ENCODE data around the gene PLEKHS1.

Gene PLEKHS1

DNA sequence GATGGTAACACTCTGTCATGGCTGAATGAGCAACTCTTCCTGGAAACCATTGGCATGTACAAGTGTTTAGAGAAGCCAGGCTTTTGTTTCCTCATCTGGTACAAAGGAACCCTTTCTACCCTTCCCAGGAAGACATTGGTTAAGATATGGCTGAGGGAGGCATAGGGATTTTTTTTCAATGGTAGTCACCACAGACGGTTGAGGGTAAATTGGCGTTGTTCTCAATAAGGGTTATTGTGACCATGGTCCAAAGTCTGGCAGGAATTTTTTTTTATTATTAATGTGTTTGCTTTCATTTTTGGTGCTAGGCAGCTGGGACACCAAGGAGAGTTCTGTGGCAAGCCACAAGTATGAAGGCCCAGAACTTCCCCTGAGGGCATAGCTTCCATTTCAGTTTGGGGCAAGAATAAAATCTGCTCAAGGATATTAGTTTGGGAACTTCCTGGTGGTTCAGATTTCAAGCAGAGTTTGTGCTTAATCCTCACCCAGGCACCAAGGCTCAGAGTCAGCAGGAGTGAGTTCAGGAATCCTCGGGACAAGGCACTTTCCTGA is at the start of gene PLEKHS1:
PLEKHS1 (plus strand) TSS at position 502 of the 552 bp plus-strand sequence. CDS start 3,596 bp downstream, outside the sequence.
- DNase-seq (ENCODE audit: low spot score): no peak

DNA sequence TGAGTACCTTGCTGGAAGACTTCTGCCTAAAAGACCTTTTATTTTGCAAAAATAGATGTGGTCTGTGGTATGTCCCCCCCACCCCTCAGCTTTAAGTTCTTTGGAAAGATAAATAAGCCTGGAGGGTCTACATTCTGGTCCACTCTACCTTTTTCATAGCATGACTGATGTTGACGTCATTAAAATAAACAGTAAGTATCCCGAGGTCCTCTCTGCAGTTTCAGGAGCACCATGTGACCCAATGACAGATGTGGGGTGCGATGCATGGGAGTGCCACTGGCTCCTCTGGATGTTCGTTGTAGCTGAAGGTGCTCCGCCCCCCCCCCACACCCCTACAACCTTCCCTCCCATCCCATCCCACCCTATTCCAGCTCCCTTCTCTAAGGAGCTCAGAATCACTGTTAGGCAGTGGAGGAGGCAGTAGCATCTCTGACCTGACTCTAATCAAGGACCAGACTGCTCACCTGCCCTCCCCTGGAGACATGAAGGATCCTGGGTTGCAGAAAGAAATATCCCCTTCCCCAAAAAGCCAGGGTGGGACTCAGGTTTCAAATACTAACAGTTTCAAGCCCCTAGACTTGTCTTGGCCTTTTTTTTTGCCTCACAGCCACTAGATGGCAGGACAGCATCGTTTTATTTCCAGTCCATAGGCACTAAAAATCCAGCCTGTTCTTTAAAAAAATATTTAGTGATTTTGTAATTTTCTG is 46.7 kb upstream of the PLEKHS1 start:
- DNase-seq (ENCODE audit: low spot score): peak; percentile 42

DNA sequence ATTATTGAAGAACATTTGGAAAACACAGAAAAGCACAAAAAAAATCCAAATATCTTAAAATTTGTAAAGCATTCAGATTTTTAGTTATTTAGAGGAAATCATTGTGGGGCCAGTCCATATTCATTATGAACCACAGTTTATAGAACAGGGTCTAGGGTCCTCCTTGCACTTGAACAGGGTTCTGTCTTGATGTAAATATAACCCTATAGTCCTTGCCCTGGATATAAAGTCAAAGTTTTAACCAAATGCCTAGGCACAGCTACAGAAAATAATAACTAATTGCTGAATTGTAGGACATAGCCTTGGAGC is 46.2 kb upstream of the PLEKHS1 start:
- DNase-seq (ENCODE audit: low spot score): no peak

DNA sequence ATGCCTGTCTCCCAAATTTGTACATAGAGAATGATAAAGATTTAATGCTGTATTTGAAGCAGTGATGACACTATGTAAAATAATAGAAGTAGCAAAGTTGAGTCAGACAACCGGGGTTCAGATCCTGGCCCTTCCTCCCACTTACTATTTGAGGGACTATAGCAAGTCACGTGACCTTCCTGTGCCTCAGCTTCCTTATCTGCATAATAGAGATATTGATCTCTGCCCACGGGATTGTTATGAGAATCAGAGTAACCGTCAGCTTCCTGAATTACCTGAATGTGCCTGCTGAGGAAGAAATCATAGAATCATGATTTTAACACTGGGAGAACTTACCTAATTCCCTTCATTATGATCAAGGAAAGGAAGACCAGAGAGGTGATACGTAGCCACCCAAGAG is 44.9 kb upstream of the PLEKHS1 start:
- DNase-seq (ENCODE audit: low spot score): no peak

DNA sequence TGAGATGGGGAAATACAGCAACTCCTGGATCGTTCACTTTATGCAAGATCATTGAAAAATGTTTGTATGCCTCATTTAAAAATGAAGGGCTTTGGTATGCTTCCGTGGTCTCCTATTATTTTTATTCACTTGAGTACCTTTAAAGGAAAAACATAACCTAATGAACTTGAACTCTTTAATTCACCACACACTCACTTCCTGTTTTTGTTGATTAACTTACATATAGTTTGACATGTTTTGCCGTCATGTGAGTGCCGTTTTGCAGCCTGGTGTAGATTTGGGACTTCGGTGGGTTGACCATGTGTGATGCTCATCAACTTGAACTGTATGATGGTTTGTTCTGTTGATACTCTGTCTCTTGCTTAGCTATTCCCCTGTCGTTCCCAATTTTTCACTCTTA is 42.8 kb upstream of the PLEKHS1 start:
- DNase-seq (ENCODE audit: low spot score): no peak

DNA sequence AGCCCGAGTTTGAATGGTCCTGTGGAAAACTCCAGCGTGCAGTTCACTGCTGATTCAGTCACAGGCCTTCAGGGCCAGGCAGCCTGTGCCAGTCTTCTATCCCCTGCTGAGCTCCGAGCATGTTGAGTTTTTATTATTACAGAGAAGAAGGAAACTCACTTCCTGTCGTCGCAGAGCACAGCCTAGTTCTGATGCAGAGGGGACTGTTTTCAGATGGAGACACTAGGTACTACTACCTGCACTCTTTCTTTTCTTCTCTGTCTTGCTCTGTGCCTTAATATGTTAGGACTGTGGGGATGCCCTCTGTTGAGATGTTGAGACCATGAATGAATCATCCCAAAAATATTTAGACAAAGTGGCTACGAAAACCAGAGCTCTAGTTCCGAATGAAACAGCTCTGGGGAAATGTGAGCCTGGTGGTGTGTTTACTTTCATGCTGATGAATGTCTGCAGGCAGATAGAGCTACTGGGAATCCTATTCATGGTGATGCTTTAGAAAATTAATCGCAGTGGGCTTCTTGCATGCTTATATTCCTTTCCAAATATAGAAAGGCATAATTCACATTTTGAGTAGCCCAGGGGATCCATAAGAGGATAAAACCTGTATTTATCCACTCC is 42.2 kb upstream of the PLEKHS1 start:
- no peak for DNase-seq (ENCODE audit: low spot score)

DNA sequence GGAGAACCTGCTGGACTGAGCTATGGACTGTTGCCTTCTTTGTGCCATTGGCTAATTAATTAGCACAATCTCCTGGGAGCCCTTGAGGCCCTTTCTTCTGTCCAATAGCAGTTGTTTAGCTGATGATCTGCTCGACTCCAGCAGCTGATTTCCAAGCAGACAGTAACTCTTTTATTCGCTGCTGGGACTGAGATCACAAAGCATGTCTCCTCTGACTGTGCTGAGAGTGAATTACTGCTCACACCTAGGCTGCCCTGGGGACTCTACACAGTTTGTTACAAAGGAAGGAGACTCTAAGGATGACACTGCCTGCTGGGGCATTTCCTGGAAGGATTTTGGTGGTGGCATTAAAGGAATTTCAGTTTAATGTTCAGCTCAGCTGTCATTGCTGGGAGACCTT is 40.3 kb upstream of the PLEKHS1 start:
- no peak for DNase-seq (ENCODE audit: low spot score)

DNA sequence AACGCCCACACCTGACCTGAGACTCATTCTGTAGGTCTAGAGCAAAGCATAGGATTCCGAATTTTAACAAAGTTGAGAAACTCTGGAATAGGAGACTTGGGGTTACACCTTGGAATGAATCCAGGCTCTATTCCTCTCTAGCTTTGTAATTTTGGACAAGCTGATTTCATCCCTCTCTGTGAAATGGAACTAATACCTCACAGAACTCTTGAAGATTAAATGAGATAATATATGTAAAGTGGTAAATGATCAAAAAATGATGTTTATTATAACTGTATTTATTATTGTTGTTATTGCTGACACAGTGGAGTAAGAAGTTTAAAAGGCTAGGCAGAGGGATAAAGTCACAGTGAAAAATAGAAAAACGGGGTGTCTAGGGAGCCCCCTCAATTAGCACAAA is 39.5 kb upstream of the PLEKHS1 start:
- DNase-seq (ENCODE audit: low spot score): no peak

DNA sequence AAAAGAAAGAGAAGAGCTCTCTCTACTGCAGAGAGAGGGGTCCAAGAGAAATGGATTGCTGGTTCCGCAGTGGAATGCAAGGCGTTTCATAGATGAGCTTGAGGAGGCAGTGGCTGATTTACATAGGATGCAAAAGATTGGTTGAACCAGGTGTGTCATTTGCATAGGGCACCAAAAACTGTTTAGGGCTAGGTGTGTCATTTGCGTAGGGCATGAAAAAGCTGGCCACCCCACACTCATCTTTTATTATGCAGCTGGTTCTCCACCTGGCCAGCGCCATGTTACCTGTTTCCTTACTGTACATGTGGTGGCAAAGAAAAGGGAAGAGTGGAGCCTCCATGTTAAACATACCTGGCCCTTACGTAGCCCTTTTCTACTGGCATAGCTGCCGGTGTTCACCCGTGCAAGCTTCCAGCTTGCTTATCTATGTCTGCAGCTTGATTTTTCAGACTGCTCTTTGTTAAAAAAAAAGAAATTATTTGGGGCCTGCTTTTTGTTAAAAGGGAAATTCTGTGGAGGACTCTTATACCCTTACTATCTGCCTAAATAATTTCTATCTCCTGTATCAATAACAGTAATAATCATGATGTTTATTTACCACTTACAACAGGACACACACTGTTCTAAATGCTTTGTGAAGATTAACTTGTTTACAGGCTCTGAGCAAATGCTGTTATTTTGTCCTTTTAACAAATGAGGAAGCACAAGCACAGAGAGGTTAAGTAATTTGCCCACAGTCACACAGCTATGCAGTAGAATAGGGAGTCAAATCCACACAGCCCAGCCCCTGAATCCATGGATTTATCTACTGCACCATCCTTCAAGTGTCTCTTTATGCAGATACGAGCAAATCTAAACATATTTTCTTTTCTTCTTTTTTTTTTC is 38.5 kb upstream of the PLEKHS1 start:
- no peak for DNase-seq (ENCODE audit: low spot score)

DNA sequence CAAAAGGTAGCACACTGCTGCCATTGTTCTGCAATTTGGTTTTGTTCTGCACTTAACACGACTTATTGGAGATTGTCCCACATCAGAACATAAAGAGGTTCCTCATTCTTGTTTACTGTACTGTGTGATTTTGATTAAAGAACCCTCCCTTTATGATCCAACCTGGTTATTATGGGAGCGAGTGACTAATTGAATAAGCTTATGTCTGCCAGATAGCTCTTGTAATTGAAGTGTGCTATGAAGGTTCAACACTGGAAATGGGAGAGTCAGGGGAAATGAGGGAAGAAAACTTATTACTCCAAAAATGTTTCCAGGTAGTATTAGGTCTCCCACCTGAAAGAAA is 37.9 kb upstream of the PLEKHS1 start:
- no peak for DNase-seq (ENCODE audit: low spot score)

DNA sequence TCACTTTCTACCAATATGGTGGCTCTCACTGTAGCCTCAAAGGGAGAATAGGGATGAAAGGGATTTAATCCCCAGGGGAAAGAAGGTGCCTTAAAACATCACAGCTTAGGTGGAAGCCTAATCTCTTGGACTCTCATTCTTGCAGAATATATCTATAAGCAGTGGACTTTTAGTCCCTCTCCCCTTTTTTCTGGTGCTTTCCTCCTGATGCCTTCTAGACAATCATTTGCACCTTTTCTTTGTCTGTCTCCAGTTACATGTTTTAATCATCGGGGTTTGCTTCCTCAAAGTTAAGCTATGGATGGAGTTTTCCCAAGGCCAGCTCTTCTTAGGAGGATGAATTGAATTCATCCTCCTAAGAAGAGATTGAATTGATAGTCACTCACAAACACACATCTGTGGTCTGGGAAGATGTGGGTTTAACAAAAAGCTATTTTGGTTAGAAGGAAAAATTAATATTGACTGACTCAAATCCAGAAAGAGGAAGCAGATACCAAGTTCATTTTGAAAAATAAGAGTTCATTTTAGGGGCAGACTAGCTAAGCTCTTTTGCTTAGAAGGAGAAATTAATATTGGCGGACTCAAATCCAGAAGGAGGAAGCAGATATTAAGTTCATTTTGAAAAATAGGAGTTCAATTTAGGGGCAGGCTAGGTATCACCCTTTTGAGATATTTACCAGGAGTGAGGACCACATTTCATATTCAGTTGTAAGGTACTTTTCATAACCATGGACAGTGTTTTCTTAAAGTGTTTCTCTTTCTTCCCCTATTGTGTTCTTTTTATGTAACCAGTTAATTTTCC is 35.2 kb upstream of the PLEKHS1 start:
- DNase-seq (ENCODE audit: low spot score): no peak

DNA sequence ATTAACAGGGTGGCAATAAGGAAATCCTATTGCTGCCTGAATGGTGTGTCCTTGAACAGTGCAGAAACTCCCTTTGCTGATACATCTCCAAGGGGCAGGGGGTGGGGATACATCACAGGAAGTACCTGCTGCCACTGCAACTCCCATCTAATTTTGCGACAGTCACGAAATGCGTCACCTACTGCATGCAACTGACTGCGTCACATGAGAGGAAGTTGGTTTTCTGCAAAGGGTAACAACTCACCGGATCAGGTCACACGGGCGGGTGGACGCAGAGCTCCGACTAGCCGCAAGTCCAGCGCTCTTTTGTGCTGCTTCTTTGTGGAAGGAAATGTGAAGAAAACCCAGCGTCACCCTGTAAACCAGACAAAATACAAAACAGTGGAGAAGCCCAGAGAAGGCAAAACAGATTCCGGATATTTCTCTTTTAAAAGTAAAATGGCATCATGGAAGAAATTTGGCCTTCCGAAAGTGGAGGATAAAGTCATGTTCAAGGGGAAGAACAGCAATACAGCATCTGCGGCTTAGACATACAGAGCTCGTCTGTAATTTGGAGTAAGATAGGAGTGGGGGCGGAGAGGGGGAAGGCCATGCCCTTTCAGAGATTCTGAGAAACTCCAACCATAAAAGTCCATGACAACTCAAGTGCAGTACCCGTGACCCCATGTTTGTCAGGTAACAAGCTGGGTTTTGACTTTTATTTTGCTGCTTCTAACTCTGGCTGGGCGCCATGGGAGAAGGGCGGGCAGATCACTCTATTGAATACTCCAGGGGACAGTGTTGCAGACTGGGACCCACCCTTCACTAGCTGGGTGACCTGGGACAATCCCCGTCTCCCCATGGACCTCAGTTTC is 32.3 kb upstream of the PLEKHS1 start:
- DNase-seq (ENCODE audit: low spot score): no peak

DNA sequence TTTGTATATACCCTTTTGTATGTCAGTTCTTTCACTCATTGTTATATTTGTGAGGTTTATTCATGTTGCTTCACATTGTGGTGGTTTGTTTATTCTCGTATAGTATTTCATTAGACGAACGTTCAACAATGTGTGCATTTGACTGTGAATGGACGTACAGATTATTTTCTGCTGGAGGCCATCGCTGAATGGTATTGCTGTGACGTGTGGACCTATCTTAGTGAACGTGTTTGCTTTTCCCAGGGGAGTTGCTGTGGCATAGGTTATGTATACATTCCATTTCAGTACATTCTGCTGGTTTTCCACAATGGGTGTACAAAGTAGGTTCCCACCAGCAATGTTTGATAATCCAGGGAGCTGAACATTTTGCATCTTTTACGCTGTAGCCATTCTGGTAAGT is 31.1 kb upstream of the PLEKHS1 start:
- DNase-seq (ENCODE audit: low spot score): no peak

DNA sequence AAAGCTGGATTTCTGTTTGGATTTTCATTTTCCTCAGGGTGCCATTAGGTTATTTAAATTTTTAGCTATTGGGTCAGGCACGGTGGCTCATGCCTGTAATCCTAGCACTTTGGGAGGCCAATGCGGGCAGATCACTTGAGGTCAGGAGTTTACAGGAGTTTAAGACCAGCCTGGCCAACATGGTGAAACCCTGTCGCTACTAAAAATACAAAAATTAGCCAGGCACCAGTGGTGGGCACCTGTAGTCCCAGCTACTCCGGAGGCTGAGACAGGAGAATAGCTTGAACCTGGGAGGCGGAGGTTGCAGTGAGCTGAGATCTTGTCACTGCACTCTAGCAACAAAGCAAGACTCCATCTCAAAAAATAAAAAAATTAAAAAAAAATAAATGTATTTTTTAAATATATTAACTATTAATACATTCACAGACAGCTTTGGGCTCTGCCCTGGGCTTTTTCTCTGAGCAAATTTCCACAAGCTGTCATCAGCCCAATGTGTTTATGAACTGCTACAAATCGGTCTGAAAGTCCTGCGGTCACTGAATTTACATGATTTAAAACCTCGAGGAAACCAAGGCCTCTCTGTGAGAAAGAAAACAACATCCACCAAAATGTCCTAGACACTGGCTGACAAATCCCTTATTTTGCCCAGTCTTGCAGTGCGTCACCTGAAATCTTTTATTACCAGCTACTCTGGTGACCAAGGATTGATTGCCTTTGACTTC is 19.2 kb upstream of the PLEKHS1 start:
- DNase-seq (ENCODE audit: low spot score): no peak

DNA sequence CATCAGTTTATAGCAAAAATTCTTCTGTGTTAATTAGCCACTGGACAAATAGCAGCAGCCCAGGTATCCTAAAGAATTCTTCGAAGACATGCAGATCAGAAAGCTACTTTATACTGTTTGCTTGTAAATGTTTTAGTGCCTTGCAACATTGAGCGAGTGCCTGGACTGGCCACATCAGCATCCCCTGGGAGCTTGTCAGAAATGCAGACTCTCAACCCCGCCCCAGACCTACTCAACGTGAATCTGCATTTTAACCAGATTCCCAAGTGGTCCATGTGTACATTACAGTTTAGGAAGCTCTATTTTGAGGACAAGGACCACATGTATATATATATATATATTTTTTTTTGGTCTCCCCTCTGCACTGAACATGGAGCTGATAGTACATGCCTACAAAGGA is 18.5 kb upstream of the PLEKHS1 start:
- no peak for DNase-seq (ENCODE audit: low spot score)

DNA sequence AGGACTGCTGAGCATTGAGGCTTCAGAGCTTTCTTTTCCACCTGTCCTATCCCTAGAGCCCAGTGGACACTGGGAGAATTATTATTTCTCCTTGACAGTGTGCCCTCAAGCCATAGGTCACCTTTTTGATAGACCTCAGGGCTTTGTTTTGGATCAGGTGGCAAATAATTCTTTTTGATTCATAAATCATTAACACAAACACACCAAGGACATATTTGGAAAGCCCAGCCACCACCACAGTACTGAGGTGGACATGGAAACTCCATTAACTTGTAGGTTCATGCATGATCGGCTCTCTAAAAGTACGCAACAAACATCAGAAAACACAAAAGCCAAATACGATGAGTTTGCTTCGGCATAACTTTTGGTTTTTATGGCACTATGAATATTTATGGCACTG is 17.8 kb upstream of the PLEKHS1 start:
- DNase-seq (ENCODE audit: low spot score): no peak

DNA sequence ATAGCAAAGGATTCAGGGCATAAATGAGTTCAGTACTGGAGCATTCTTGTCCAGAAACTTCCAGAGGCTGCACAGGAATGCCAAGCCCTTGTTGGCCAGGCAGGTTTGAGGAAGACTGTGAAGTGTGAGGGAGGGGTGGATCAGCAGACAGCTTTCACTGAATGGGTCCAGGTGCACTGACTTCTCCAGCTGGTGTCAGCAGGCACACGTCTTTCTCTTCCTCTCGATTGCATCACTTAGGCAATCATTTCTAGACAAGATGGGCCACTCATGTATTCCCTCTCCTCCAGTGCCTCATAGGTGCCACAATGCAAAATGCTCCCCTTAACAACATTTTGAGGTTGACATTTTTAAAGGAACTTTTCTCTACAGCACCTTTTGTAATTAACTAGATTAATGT is 15.6 kb upstream of the PLEKHS1 start:
- no peak for DNase-seq (ENCODE audit: low spot score)

DNA sequence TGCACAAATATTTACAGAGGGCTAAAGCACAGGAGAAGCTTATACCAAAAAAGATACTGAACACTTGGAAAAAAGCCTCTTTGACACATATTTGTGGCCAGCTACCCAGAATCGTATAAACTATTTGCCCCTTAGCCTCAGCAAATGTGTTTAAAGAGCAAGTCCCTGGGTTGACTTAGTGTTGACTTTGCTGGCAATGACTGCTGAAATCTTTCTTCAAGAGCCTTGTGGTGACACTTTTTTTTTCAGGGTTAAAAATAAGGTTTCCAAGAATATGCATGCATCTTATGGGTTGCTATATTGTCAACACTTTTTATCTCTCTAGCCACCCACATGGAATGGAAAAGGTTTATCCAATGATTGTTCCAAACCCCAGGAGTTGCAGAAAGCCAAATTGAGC is 14.9 kb upstream of the PLEKHS1 start:
- DNase-seq (ENCODE audit: low spot score): no peak

DNA sequence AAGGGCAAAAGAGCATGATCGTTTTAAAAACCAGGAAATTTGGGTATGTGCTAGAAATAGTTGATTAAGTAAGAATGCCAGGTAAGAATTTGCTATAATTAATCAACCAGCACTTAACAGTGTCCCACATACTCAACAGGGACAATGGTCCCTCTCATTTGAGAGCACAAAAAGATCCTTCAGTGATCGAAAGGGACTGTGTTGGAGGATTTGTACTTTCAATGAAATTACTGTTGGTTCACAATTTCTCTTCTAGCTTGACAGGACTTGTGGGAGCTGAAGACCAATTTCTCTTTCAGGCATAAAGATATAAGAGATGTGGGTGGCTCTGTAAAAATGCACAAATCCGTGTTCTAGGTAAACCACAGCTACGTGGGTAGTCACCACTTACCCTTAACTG is 12.5 kb upstream of the PLEKHS1 start:
- no peak for DNase-seq (ENCODE audit: low spot score)

DNA sequence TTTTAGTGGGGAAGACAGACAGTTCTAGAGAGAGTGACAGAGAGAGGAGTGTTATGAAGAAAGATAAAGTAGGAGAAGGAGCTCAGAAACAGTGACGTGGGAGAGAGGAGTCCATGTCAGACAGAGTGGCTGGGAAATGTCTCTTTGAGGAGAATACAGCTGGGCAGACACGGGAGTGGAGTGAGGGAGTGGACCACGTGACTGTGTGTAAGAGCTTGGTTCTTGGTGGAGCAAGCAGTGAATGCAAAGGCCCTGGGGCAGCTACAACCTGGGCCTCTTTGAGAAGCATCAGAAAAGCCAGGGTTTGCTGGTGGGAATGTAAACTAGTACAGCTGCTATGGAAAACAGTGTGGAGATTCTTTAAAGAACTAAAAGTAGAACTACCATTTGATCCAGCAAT is 11.9 kb upstream of the PLEKHS1 start:
- DNase-seq (ENCODE audit: low spot score): no peak

DNA sequence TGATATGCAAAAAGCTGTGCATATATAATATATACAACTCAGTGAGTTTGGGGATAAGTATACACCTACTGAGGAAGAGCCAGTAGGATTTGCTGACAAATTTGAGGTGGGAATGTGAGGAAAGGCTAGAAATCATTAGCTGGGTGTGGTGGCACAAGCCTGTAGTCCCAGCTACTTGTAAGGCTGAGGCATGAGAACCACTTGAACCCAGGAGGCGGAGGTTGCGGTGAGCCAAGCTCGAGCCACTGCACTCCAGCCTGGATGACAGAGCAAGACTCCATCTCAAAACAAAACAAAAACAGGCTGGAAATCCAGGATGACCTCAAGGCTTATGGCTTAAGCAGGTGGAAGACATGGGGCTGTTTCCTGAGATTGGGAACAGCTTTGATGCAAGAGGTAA is 10.6 kb upstream of the PLEKHS1 start:
- no peak for DNase-seq (ENCODE audit: low spot score)
